Umbilical cord (tissue), 2 donors: ENCODE data around the gene NOC4L. TPM values are rescaled to one million over a fixed set of nuclear protein-coding genes. Genes with fewer than 3 reads are reported as not detected.

Source experiments
- DNase-seq: peaks from one replicate; pipeline ENCODE4 v3.0.0-alpha.2; 2015; ENCODE audit warnings: low spot score
- total RNA-seq: library from RNA; depleted of rRNA; stranded (reverse); fragments of >200 nt; gene quantifications from one replicate; pipeline ENCODE4 v1.2.3, GENCODE V29; 2014; ENCODE audit warnings: low replicate concordance; ENCODE audit not compliant: insufficient read depth

NOC4L gene
- total RNA-seq, 1 donor from 2014 or later, result 3.1 TPM

GRCh38 chr12:132196873-132197390 is 52.7 kb downstream of the NOC4L start:
- no peak for DNase-seq

GRCh38 chr12:132197581-132198354 is 53.5 kb downstream of the NOC4L start:
- DNase-seq, result no peak

DNA sequence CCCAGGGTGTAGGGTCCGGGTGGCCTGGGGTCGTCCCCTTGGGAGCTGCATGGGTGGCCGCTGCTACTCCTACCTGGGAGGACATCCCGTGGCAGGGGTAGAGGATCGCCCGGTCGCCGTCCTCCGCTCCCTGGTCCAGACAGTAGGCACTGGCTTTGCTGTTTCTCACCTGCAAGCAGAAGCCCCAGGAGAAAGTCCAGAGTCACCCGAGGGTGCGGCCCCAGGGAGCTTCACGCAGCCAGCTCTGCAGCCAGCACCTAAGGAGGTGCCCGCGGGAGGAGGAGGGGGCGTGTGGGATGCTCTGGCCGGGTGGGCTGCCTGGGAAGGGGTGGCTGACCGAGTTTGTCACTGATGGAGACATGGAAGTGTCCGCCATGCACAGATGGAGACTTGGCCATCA is 54.8 kb downstream of the NOC4L start:
- DNase-seq, result no peak

- no peak for DNase-seq
Measured at GRCh38 chr12:132199526-132200319, 55.5 kb downstream of the NOC4L start.

GRCh38 chr12:132200800-132201199 is 56.5 kb downstream of the NOC4L start:
- DNase-seq, result no peak

GRCh38 chr12:132201391-132202120 is 57.3 kb downstream of the NOC4L start:
- no peak for DNase-seq

Other genes starting within 250 kb of the NOC4L start
- 9.6 TPM for gene ULK1, start 249.8 kb upstream of the NOC4L start, total RNA-seq
- gene PUS1, start 215.2 kb upstream of the NOC4L start, total RNA-seq, result 9.1 TPM
- 15.4 TPM for gene EP400, start 194.5 kb upstream of the NOC4L start, total RNA-seq
- gene DDX51, start 138 bp upstream of the NOC4L start, total RNA-seq, result 7.5 TPM
- 1.9 TPM for gene GALNT9, start 185.1 kb downstream of the NOC4L start, total RNA-seq